ENCODE measurements around the gene GFAP.

GFAP gene

GRCh38 chr17:44930667-44931066, 15.4 kb upstream of the GFAP start:
- DNase-seq = no peak

- DNase-seq = no peak
Measured at GRCh38 chr17:44928950-44929720, 13.8 kb upstream of the GFAP start.

DNA sequence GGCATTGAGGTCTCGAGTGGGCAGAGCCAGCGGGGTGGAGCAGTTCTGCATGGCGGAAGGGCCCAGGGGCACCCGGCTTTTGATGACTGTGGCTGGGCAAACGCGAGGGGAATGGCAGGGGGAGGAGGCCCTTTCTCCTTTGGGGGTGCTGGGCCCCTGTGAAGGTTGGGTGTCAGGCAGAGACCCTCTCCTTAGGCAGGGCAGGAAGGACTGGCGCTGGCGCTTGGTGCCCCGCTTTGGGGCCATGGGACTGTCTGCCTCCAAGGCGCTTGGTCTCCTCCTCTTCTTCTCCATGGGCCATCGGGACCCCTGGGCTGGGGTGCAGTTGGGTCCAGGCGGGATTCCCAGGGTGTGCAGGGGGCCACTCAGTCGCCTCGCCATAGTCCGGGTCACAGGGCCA, 12.8 kb upstream of the GFAP start:
- no peak for DNase-seq

- DNase-seq = no peak
Measured at GRCh38 chr17:44927696-44928095, 12.4 kb upstream of the GFAP start.

DNA sequence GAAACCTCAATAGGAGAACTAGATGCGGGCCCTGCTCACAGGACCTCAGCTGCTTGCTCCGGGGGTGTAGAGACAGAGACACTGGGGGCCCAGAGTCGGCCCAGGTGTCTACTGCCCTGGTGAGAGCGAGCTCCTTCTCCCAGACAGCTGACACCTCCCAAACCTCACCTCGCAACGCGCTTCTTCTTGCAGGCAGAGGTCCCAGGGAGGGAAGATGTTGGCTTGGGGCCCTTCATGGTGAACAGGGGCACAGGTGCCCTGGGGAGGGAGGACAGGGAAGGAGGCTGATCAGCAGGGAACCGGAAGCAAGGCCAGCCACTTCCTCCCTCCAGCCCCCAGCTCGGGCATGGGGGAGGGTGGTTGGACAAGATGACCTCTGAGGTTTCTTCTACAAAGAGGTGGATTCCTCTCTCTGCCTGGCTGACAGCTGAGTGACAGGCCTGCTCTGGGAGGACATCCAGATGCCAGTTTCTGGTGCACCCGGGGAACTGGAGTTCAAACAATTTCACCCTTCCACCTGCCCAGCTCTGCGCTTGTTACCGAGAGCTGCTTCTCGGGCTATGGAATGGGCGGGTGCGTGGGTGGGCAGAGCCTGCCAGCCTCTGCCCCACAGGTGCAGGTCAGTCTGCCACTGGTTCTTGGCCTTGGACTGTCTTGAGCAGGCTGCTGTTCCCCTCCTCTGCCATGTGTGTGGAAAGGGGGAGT, 11.7 kb upstream of the GFAP start:
- DNase-seq = no peak

DNA sequence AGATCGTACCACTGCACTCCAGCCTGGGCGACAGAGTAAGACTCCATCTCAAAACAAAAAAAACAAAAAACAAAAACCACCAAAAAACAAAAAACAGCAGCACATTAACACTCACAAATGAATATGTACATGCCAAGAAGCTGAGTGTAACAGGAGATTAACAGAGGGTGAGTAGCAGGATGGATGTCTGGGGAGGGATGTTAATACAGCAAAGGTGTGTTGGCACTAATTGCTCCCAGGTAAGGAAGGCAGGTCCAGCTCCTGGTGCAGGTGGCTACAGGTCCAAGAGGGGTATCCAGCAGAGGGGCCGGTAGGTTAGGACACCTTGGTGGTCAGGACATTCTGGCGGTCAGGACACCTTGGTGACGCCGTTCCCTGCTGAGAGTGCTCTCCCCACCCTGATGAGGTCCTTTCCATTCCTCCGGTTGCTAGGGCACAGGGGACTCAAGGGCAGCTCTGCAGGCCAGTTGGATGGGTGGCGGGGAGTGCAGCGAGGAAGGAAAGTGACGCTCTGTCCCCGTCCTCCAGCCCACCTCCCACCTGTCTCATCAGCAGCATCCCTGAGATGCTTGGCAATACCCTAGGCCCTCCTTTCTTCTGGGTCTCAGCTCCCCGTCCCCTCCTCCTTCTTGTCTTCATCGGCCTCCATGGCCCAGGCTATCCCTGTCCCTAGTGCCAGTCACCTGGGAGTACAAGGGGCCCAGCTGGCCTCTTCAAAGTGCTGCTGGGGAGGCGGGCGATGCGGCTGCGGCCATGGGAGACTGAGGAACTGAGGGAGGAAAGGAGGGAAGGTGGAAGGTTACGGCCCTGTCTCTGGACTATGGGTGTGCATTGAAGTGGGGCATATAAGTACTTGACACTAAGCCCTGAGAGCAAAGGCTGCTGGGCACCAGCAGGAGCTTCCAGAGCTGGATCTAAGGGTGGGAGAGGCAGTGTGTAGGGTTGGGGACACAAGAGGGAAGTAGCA, 10.7 kb upstream of the GFAP start:
- DNase-seq = no peak

GRCh38 chr17:44924107-44924544, 8.8 kb upstream of the GFAP start:
- no peak for DNase-seq

DNA sequence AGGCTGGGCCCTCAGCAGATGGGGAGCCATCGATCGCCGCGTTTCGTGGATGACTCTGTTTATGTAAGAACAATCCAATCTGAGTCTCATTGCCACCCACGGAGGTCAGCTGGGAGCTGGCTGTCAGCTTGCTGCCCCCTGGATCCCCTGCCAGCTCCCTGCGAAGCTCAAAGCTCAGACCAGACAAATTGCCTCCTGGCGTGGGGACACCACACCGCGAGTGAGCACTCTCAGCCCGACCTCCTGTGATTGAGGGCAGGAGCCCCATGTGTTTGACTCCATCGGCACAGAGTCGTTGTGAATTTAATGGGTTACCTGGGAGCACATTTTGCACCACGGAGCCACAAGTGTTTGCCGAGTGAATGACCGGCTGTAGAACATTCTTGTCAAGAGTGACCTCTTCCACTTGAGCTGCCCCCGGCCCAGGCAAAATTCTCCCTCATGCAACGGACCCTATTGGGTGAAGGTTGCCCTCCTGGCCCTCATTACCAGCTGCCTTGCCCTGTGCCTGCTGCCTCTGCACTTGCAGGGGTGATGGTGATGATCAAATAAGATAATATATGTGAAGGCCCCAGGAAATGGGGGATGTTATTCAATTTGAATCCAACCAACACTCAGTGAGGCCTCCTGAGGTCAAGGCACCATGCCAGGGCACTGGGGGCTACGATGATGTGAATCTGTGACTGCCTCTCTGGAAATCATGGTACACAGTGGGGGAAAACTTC, 7.6 kb upstream of the GFAP start:
- DNase-seq = no peak

GRCh38 chr17:44922136-44922535, 6.8 kb upstream of the GFAP start:
- DNase-seq = no peak

- DNase-seq = no peak
Measured at GRCh38 chr17:44921122-44921882, 6.0 kb upstream of the GFAP start.

DNA sequence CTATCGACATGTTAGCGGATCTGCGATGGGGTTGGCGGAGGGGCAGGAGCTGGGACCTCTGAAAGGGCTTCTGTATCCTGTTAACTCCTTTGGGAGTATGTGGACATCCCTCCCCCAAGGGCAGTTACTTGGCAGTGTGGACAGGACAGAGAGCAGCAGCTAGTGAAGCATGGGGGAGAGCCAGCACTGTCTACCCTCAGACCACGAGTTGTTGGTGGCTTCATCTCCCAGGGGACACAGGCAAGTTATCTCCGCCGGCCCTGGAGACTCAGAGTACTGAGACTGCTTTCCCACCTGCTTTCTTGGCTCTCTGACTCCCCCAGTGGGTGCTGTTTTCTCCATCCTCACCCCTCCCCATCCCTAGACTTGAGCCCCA, 5.3 kb upstream of the GFAP start:
- no peak for DNase-seq

GRCh38 chr17:44919885-44920564, 4.7 kb upstream of the GFAP start:
- peak; percentile 43 for DNase-seq

DNA sequence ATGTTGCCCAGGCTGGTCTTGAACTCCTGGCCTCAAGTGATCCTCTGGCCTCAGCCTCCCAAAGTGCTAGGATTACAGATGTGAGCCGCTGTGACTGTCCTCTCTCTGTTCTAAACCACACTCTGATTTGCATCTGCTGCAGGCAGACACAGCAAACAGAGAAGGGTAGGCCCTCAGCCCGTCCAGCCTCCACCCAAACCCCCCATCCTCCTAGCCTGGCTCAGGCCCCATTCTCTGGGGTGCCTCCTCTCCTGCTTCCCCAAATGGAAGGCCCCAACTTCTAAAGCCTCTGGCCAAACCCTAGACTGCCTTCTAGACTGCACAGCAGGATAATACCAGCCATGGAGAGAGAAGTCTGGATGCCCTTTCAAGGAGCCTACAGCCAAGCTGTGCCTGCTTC, 4.1 kb upstream of the GFAP start:
- no peak for DNase-seq

- no peak for DNase-seq
Measured at GRCh38 chr17:44918006-44918405, 2.7 kb upstream of the GFAP start.

GRCh38 chr17:44917456-44917855, 2.2 kb upstream of the GFAP start:
- no peak for DNase-seq

GRCh38 chr17:44916781-44917241, 1.5 kb upstream of the GFAP start:
- DNase-seq = peak; percentile 91

DNA sequence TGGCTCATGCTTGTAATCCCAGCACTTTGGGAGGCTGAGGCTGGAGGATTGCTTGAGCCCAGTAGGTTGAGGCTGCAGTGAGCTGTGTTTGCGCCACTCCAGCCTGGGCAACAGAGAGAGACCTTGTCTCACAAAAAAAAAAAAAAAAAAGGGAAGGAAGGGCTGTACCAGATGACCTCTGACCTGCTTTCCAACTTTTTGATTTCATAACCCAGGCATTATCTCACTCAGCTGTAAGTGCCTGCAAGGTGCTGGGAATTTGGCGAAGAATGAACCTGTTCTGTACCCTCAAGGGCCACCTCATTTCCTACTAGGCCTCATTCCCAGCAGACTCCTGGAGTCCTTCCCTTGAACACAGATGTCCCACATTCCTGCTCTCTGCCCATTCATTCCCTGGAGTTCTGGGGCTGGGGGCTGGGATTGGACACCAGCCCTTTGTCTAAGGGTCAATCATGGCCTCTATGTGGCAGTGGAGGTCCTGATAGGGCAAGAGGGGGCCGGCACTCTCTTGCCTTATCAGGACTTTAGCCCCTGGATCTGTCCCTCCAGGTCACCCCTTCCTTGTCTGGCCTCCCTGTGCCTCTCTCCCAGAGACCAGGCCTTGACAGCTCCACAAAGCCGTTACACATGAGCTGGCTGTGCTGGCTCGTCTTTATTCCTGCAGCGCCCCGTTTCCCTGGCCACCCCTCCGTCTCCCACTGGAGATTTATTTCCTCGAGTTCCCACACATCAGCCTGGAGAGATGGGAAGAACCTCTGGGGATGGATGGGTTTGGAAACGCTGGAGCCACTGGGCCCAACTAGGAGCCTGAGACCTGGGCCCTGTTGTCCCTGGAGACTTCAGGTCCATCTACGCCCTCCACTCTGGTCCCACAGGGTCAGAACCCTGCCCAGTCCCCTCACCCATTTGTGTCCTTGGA, 821 bp upstream of the GFAP start:
- peak; percentile 65 for DNase-seq

DNA sequence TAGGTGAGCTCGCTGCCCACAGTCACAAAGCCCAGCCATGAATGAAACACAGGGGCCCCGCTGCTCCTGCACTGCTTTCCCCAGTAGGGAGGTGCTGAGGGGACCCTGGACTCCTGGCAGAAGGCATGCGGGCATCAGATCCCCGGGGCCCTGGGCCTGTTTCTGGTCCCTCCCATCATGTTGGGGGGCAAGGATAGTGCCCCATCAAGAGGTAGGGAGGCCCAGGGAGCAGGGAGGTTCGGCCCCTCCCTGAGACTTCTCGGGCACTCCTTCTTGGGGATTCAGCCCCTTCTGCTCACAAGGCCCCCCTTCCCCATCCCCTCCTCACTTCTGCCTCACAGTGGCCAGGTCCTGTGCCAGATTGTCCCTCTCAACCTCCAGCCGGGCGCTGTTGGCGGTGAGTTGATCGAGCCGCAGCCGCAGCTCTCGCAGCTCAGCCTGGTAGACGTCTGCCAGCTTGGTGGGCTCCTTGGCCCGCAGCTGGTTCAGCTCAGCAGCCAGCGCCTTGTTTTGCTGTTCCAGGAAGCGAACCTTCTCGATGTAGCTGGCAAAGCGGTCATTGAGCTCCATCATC, 515 bp downstream of the GFAP start:
- peak; percentile 60 for DNase-seq

DNA sequence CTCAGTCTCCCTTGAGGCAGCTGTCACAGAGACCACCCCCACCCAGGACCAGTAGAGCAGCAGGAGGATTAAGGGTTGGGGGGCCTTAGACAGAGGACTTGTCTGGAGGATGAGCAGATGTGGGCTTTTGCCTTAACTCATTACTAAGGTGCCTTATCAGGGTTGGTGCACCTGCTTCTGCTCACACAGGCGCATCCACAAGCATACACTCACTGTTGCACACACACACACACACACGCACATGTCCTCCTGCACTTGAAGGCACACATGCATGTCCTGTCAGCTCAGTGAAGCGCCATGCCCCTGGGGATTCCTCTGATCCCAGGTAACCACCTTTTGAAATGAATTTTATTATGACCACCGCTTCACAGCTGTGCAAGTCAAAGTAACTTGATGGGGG, 1.2 kb downstream of the GFAP start:
- DNase-seq = no peak

- DNase-seq = no peak
Measured at GRCh38 chr17:44913676-44914075, 1.6 kb downstream of the GFAP start.
